KMS-11 (cell line): ENCODE results near the gene IL12RB2.
"Not testable (repeated sequence)": the region's sequence is repeated elsewhere in the genome, so short reads cannot be mapped to it uniquely, and the experiment has no call there.

Source experiments
- H2AFZ ChIP-seq: fragments of 200-600 bp; sonication (generic); 2 replicates; pipeline ENCODE4 v1.6.1; 2016; ENCODE audit warnings: antibody characterized with exemption, mixed run types, low read depth
- H3K27ac ChIP-seq: fragments of 200-600 bp; sonication (generic); 2 replicates; pipeline ENCODE4 v1.6.1; 2016; ENCODE audit warnings: mild to moderate bottlenecking, mixed run types
- H3K27me3 ChIP-seq: fragments of 200-600 bp; sonication (generic); 2 replicates; pipeline ENCODE4 v1.6.1; 2017; ENCODE audit warnings: mild to moderate bottlenecking, low read depth, mixed run types, moderate library complexity; ENCODE audit not compliant: insufficient read depth
- H3K36me3 ChIP-seq: fragments of 200-600 bp; sonication (generic); 2 replicates; pipeline ENCODE4 v1.6.1; 2017; ENCODE audit warnings: mild to moderate bottlenecking, mixed run types; ENCODE audit not compliant: insufficient read depth
- H3K4me1 ChIP-seq: fragments of 200-600 bp; sonication (generic); 2 replicates; pipeline ENCODE4 v1.6.1; 2016; ENCODE audit warnings: mild to moderate bottlenecking, low read depth, mixed run types; ENCODE audit not compliant: poor library complexity, severe bottlenecking
- H3K4me2 ChIP-seq: fragments of 200-600 bp; sonication (generic); 2 replicates; pipeline ENCODE4 v1.7.0; 2016; ENCODE audit warnings: mild to moderate bottlenecking, mixed run types
- H3K4me3 ChIP-seq: fragments of 200-600 bp; sonication (generic); IDR thresholded peaks from 2 replicates; pipeline ENCODE4 v1.6.1; 2017; ENCODE audit warnings: low read depth, low read length, mixed read lengths; ENCODE audit not compliant: insufficient read depth
- H3K79me2 ChIP-seq: fragments of 200-600 bp; sonication (generic); 2 replicates; pipeline ENCODE4 v1.6.1; 2016; ENCODE audit warnings: low read depth, mixed run types; ENCODE audit not compliant: insufficient read depth
- H3K9ac ChIP-seq: fragments of 200-600 bp; sonication (generic); 2 replicates; pipeline ENCODE4 v1.6.1; 2016; ENCODE audit warnings: mild to moderate bottlenecking, mixed run types
- H4K20me1 ChIP-seq: fragments of 200-600 bp; sonication (generic); 2 replicates; pipeline ENCODE4 v1.6.1; 2016; ENCODE audit warnings: mild to moderate bottlenecking, mixed run types; ENCODE audit not compliant: insufficient read depth
- CTCF ChIP-seq: fragments of 200-600 bp; sonication (generic); conservative IDR thresholded peaks from 2 replicates; pipeline ENCODE4 v1.6.1; 2017; ENCODE audit warnings: low read depth, mild to moderate bottlenecking, antibody characterized with exemption, low read length, moderate library complexity, mixed read lengths

IL12RB2 gene

GRCh38 chr1:67439277-67440029, 131.8 kb downstream of the IL12RB2 start:
- H2AFZ ChIP-seq = no peak overlapping the region
- H3K27ac ChIP-seq = no peak overlapping the region
- H3K27me3 ChIP-seq = no peaks in the 10 kb centered on the region
- H3K36me3 ChIP-seq = no peaks in the 10 kb centered on the region
- no peaks in the 10 kb centered on the region for H3K79me2 ChIP-seq
- no peak overlapping the region for H3K4me3 ChIP-seq
- no peaks in the 10 kb centered on the region for H3K4me1 ChIP-seq
- no peaks in the 10 kb centered on the region for H4K20me1 ChIP-seq
- no peak overlapping the region for H3K9ac ChIP-seq
- no peak overlapping the region for H3K4me2 ChIP-seq
- TF ChIP-seq CTCF = no peak

DNA sequence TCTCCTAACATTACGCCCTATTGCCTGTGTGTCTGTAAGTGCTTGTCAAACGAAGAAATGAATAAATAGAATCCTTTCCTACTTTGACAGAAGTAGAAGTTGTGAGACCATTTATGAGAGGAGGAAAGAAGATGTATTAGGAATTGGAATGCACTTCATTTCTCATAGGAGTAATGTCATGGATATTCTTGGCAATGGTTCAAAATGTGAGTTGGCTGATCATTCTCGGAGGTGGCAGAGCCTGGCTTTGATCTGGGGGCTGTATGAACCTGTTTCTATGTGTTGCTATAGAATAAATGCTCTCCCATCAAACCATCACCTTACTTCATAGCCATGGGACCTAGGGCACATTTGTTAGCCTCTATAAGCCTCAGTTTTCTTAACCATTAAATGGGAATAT, 132.7 kb downstream of the IL12RB2 start:
- Histone ChIP-seq H3K4me3 (no peak overlapping the region), H3K4me1 (no peaks in the 10 kb centered on the region), H3K36me3 (no peaks in the 10 kb centered on the region), H3K27me3 (no peaks in the 10 kb centered on the region), H4K20me1 (no peaks in the 10 kb centered on the region), H2AFZ (no peak overlapping the region), H3K79me2 (no peaks in the 10 kb centered on the region), H3K9ac (no peak overlapping the region), H3K4me2 (no peak overlapping the region), H3K27ac (no peak overlapping the region)
- TF ChIP-seq CTCF = no peak

GRCh38 chr1:67441183-67441582, 133.5 kb downstream of the IL12RB2 start:
- TF ChIP-seq CTCF = no peak
- Histone ChIP-seq H4K20me1 (no peaks in the 10 kb centered on the region), H3K27ac (no peak overlapping the region), H3K4me3 (no peak overlapping the region), H3K4me2 (no peak overlapping the region), H3K79me2 (no peaks in the 10 kb centered on the region), H3K27me3 (no peaks in the 10 kb centered on the region), H3K9ac (no peak overlapping the region), H3K36me3 (no peaks in the 10 kb centered on the region), H2AFZ (no peak overlapping the region), H3K4me1 (no peaks in the 10 kb centered on the region)

- H3K4me3 ChIP-seq = no peak overlapping the region
- H4K20me1 ChIP-seq = no peaks in the 10 kb centered on the region
- H3K36me3 ChIP-seq = no peaks in the 10 kb centered on the region
- H3K4me2 ChIP-seq = no peak overlapping the region
- H3K79me2 ChIP-seq = no peaks in the 10 kb centered on the region
- H3K9ac ChIP-seq = no peak overlapping the region
- TF ChIP-seq CTCF = no peak
- H3K4me1 ChIP-seq = no peaks in the 10 kb centered on the region
- H3K27ac ChIP-seq = no peak overlapping the region
- H3K27me3 ChIP-seq = no peaks in the 10 kb centered on the region
- no peak overlapping the region for H2AFZ ChIP-seq
These were observed 134.1 kb downstream of the IL12RB2 start for GRCh38 chr1:67441739-67442281.

GRCh38 chr1:67446014-67446413, 138.3 kb downstream of the IL12RB2 start:
- H3K27me3 ChIP-seq, H3K27ac ChIP-seq, H3K9ac ChIP-seq, H3K79me2 ChIP-seq, H3K4me2 ChIP-seq, H3K36me3 ChIP-seq, H3K4me1 ChIP-seq, H4K20me1 ChIP-seq, H3K4me3 ChIP-seq, H2AFZ ChIP-seq: not testable (repeated sequence)
